OCI-LY7 (cell line): ENCODE results near the gene PROM2. TPM values are rescaled to one million over a fixed set of nuclear protein-coding genes. Genes with fewer than 3 reads are reported as not detected.

Experiments
- BruUV-seq: library from RNA; stranded (reverse); fragments of 400-500 nt; replicated peaks from 2 replicates; lab custom pipeline; 2021; lab: Mats Ljungman, UMichigan
- CTCF ChIA-PET: fragments of 300-600 bp; sonication (Branson Sonifier 250); formaldehyde crosslinking; loops from one replicate; lab custom pipeline; 2022; ENCODE audit warnings: antibody characterized with exemption; ENCODE audit not compliant: unreplicated experiment; lab: Charles Lee
- POLR2A ChIA-PET: fragments of 300-600 bp; sonication (Branson Sonifier 250); formaldehyde crosslinking; loops from one replicate; lab custom pipeline; 2022; ENCODE audit warnings: antibody characterized with exemption; lab: Charles Lee
- DNase-seq: peaks from one replicate; pipeline ENCODE4 v3.0.0-alpha.2; 2015; ENCODE audit warnings: low spot score
- H2AFZ ChIP-seq: fragments of 200-600 bp; sonication (generic), shearing (Covaris generic); 2 replicates; pipeline ENCODE4 v1.6.1; 2014; ENCODE audit warnings: mild to moderate bottlenecking, antibody characterized with exemption, low read length, moderate library complexity
- H3K27ac ChIP-seq: fragments of 200-600 bp; sonication (generic); 2 replicates; pipeline ENCODE4 v1.5.1; 2014; ENCODE audit warnings: mixed run types, low read depth, mild to moderate bottlenecking, moderate library complexity, low read length, inconsistent platforms; ENCODE audit not compliant: poor library complexity, severe bottlenecking
- H3K36me3 ChIP-seq: fragments of 200-600 bp; sonication (generic); 2 replicates; pipeline ENCODE4 v1.6.1; 2014; ENCODE audit warnings: mild to moderate bottlenecking, antibody characterized with exemption, low read length, moderate library complexity, mixed read lengths; ENCODE audit not compliant: insufficient read depth
- H3K4me1 ChIP-seq: fragments of 200-600 bp; sonication (generic); 2 replicates; pipeline ENCODE4 v1.5.1; 2014; ENCODE audit warnings: mild to moderate bottlenecking, low read length; ENCODE audit not compliant: insufficient read depth, poor library complexity, severe bottlenecking
- H3K4me2 ChIP-seq: fragments of 200-600 bp; sonication (generic); 2 replicates; pipeline ENCODE4 v1.6.1; 2014; ENCODE audit warnings: mild to moderate bottlenecking, low read length
- H3K4me3 ChIP-seq: fragments of 200-600 bp; sonication (generic); 2 replicates; pipeline ENCODE4 v1.5.1; 2014; ENCODE audit warnings: mild to moderate bottlenecking, low read depth, low read length; ENCODE audit not compliant: poor library complexity, severe bottlenecking
- H3K79me2 ChIP-seq: fragments of 200-600 bp; sonication (generic); 2 replicates; pipeline ENCODE4 v1.6.1; 2016; ENCODE audit warnings: low read depth, mild to moderate bottlenecking, low read length, moderate library complexity, mixed read lengths; ENCODE audit not compliant: insufficient read depth
- H3K9me2 ChIP-seq: fragments of 200-600 bp; sonication (generic); 2 replicates; pipeline ENCODE4 v1.6.1; 2016; ENCODE audit warnings: mild to moderate bottlenecking, low read length, mixed read lengths; ENCODE audit not compliant: insufficient read depth
- H3K9me3 ChIP-seq: fragments of 200-600 bp; sonication (generic); 2 replicates; pipeline ENCODE4 v1.6.1; 2014; ENCODE audit warnings: mild to moderate bottlenecking, mixed run types, low read length, mixed read lengths
- H4K20me1 ChIP-seq: fragments of 200-600 bp; sonication (generic); 2 replicates; pipeline ENCODE4 v1.6.1; 2014; ENCODE audit warnings: mild to moderate bottlenecking, antibody characterized with exemption, low read length, moderate library complexity, mixed read lengths; ENCODE audit not compliant: insufficient read depth
- CTCF ChIP-seq: fragments of 200-600 bp; sonication (generic); conservative IDR thresholded peaks from 2 replicates; pipeline ENCODE4 v1.5.1; 2014; ENCODE audit warnings: mild to moderate bottlenecking, antibody characterized with exemption, low read length, moderate library complexity, mixed read lengths
- EZH2phosphoT487 ChIP-seq: fragments of 200-600 bp; sonication (generic); IDR thresholded peaks from 2 replicates; pipeline ENCODE4 v1.6.1; 2018; ENCODE audit warnings: low read depth, borderline replicate concordance, mild to moderate bottlenecking, mixed run types, antibody characterized with exemption, low read length, moderate library complexity, mixed read lengths
- intact Hi-C: fragments of 100-400 bp; cut with micrococcal nuclease; formaldehyde crosslinking; loops from one replicate; pipeline ENCODE4 v1.10.0; 2022; ENCODE audit not compliant: unreplicated experiment
- total RNA-seq, 2 experiments: library from RNA; depleted of rRNA in 1 of 2; stranded (reverse); fragments of >200 nt in 1 of 2; shearing (Covaris generic) in 1 of 2; gene quantifications; 2 replicates each; pipeline ENCODE4 v1.2.3, GENCODE V29; 2014 to 2022

The PROM2 gene
- total RNA-seq, 2 experiments from 2014 or later: 0.47 TPM; not detected in 1

- POLR2A ChIA-PET: no interaction called here
Measured at GRCh38 chr2:95282458-95282857, 8.2 kb downstream of the PROM2 start.

DNA sequence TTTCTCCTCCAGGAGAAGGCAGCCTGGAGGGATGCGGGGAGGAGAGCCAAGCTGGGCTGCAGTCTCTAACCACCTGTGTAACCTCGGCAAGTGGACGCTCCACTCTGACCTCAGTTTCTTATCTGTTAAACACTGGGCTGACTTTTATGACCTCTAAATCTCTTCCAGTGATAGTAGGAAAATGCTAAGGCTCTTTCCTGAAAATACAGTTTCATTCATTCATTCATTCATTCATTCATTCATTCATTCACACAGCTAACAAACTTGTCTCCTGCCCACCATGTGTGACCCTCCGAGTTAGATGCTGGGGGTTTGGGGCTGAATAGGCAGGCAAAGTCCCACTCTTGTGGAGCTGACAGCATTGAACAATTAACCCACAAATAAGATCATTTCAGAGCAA is 9.3 kb downstream of the PROM2 start:
- CTCF ChIA-PET: no interaction called here
- no peak overlapping the region for H3K27ac ChIP-seq

More at GRCh38 chr2:95282458-95282857, 8.2 kb downstream of the PROM2 start:
- intact Hi-C loops: no loop called here
- H3K4me3 ChIP-seq: no peak overlapping the region
- CTCF ChIA-PET: no interaction called here
- no peaks in the 10 kb centered on the region for H3K9me3 ChIP-seq
- no peaks in the 10 kb centered on the region for H3K36me3 ChIP-seq
- H3K79me2 ChIP-seq: no peaks in the 10 kb centered on the region
- BruUV-seq: no TSS peak
- no peaks in the 10 kb centered on the region for H3K4me1 ChIP-seq
- TF ChIP-seq CTCF (no peak), EZH2phosphoT487 (no peak)
- DNase-seq: no peak
- H3K4me2 ChIP-seq: no peak overlapping the region
- no peak overlapping the region for H2AFZ ChIP-seq
- H4K20me1 ChIP-seq: no peaks in the 10 kb centered on the region
- H3K9me2 ChIP-seq: no peaks in the 10 kb centered on the region
- H3K27ac ChIP-seq: no peak overlapping the region

More for the DNA sequence above, 9.3 kb downstream of the PROM2 start:
- no peaks in the 10 kb centered on the region for H3K9me3 ChIP-seq
- H3K36me3 ChIP-seq: no peaks in the 10 kb centered on the region
- no peak overlapping the region for H2AFZ ChIP-seq
- no peak for DNase-seq
- H4K20me1 ChIP-seq: no peaks in the 10 kb centered on the region
- no peak for TF ChIP-seq EZH2phosphoT487
- TF ChIP-seq CTCF: no peak
- no peak overlapping the region for H3K4me2 ChIP-seq
- H3K4me1 ChIP-seq: no peaks in the 10 kb centered on the region
- H3K9me2 ChIP-seq: no peaks in the 10 kb centered on the region
- intact Hi-C loops: no loop called here
- POLR2A ChIA-PET: no interaction called here
- no peaks in the 10 kb centered on the region for H3K79me2 ChIP-seq
- BruUV-seq: no TSS peak
- no peak overlapping the region for H3K4me3 ChIP-seq
